Tongue (tissue), 2 donors: ENCODE results near the gene EIF3F. TPM values are rescaled to one million over a fixed set of nuclear protein-coding genes. Genes with fewer than 3 reads are reported as not detected.
"Not testable (repeated sequence)": the region's sequence is repeated elsewhere in the genome, so short reads cannot be mapped to it uniquely, and the experiment has no call there.

Experiments
- DNase-seq: peaks from one replicate; pipeline ENCODE4 v3.0.0-alpha.2; 2015
- total RNA-seq: library from RNA; depleted of rRNA; stranded (reverse); fragments of >200 nt; gene quantifications from one replicate; pipeline ENCODE4 v1.2.3, GENCODE V29; 2014

The EIF3F gene, protein sequence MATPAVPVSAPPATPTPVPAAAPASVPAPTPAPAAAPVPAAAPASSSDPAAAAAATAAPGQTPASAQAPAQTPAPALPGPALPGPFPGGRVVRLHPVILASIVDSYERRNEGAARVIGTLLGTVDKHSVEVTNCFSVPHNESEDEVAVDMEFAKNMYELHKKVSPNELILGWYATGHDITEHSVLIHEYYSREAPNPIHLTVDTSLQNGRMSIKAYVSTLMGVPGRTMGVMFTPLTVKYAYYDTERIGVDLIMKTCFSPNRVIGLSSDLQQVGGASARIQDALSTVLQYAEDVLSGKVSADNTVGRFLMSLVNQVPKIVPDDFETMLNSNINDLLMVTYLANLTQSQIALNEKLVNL
- total RNA-seq: 154 TPM

DNA sequence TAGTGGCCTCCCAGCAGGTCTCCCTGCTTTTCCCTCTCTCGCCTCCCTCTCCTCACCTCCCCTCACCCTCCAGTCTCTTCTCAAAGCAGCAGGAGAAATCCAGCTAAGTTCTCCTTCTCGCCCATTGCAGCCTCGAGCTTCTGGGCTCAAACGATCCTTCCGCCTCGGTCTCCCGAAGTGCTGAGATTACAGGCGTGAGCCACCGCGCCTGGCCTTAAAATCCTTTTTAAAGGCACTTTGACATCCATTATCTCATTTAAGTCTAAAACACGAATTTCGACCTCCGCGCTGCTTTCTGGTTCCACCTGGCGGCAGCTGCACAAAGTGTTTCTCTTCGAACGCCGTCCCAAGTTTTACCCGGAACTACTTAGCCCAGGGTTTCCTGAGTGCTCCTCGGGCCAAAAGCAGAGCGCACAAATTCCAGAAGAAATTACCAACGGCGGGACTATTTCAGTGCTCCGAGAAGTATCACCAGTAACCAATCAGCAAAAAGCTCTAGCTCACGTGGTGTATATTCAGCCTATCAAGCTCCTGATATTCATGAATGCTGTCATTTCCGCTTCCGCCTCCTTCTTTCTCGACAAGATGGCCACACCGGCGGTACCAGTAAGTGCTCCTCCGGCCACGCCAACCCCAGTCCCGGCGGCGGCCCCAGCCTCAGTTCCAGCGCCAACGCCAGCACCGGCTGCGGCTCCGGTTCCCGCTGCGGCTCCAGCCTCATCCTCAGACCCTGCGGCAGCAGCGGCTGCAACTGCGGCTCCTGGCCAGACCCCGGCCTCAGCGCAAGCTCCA is at the start of gene EIF3F:
TSS of gene EIF3F (plus strand) at position 570 of the 792 bp plus-strand sequence. CDS start at position 586, 16 bp downstream.
- peak; percentile 99 for DNase-seq

DNA sequence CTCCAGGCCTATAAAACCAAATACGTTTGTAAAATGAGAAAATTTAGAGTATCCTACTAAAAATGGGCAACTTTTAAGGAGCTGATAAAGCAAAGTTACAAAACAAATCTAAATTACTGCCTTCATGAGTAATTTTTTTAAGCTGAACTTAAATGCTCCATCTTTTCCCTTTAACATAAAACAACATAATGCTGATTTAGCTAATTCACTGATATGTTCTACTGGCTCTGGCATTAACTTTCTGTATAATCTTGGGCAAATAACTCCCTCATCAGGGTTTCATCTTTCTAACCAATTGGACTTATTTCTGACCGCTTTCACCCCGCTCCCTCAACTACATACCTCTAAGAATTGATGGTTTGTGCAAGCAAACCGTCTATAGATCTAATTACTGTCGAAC is 46.0 kb upstream of the EIF3F start:
- no peak for DNase-seq

DNA sequence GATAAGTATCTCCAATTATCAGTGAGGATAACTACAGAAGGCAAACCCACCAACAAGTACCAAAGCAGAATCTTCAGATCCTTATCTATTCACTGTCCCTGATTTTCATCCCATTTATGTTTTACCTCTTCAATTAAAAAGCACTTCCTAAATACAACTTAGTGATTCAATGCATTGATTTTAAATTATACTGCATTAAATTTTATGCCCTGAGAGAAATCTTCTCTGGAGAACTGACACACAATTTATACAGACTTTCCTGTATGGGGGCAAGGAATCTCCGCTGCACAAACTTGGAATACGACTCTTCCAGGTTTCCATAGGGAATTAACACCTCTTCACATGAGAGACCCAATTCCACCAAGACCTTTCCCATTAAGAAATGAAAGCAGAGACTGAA is 45.5 kb upstream of the EIF3F start, which contains the start of gene OR10A3:
TSS of gene OR10A3 (minus strand) at position 101 of the 400 bp plus-strand sequence. CDS start 2,188 bp downstream, outside the sequence.
- no peak for DNase-seq

DNA sequence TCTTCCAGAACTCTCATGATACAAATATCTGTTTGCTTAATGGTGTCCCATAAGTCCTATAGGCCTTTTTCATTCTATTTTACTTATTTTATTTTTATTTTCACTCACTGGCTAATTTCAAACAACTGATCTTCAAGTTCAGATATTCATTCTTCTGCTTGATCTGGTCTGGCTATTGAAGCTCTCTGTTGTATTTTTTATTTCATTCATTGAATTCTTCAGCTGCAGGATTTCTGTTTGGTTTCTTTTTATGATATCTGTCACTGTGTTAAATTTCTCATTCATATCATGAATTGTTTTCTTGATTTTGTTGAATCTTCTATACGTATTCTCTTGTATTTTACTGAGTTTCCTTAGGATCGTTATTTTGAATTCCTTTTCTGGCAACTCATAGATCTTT is 43.0 kb upstream of the EIF3F start:
- DNase-seq: no peak

DNA sequence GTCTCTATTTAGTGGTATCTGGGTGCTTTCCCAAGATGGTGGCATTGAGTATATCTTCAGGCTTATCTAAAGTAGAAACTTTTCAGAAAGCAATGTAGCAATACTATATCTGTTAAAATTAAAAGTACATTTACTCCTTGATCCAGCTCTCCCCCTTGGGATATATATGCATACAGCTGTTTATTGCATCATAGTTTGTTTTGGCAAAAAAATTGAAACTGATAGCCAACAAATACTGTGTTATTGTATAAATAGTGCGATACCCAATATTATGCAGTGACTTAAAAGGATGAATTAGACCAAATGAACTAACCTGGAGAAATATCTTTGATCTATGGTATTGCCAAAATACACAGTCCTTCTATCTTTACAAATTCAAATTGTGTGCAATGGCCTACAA is 37.2 kb upstream of the EIF3F start:
- no peak for DNase-seq

DNA sequence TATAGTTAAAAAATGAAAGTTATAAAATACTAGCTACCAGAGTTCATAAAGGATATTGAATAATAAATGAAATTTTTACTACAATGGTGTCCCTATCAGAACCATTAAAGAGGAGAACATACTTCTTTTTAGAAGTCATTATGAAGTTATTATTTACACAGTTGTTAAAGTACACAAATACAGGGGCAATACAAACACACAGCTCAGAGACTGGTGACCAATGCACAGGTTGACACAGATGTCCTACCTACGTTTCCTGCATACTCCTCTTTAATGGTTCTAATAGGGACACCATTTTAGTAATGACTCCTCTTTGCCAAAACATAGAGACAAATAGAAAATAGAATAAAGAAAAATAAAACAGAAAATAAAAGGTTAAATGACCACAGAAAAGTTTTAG is 31.9 kb upstream of the EIF3F start:
- DNase-seq: no peak

DNA sequence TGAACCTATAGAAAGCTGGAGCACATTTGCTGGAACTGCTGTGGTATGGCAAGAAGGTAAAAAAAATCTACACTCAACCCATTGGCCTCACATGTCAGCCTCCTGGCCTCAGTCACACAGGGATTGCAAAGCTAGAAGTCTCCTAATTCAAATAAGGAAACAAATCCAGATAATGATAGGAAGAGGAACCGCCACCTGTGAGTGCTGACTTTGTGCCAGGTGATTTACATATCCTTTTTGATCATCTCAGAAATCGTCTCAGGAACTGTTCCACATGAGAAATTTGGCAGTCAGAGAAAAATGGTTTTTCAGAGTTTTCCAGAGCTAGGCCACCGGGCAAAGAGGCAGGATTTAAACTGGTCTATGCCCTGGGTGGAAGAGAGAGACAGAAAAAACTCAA is 22.9 kb upstream of the EIF3F start:
- no peak for DNase-seq

DNA sequence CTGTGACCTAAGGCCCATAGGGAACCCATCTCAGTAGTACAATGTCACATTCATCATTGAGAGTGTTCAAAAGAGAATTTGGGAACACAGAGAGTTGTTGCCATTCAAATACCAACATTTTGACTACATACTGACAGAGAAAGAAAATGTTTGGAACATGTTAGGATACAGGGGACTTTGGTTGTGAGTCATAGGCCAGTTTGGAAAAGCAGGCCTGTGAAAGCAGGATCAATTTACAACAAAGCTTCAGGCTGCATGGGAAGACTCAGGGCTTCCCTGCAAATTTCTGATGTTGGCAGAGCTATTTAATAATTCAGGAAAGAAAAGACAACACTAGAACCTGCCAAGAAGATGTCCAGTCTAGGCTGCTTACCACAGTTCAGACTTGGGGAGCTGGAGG is 22.3 kb upstream of the EIF3F start:
- DNase-seq: no peak

DNA sequence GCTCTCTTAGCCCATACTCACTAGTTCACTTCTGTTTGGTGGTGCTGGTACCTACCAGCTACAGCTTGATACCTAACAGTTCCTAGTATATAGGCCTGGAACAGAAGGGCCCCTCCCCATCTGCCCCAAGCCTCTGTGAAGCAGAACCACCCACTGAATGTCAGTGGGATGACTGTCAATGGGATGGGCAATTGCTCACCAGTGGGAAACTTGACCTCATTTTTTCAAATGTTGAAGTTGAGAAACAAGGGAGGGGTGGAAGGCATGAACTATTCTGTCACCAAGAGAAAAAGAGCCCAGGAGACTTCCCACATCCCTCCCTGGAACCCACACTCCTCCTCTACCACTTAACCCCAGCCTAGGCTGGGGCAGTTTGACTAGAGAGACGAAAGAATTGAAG is 21.8 kb upstream of the EIF3F start, which contains the start of gene NLRP10:
TSS of gene NLRP10 (minus strand) at position 62 of the 400 bp plus-strand sequence. CDS start 1,952 bp downstream, outside the sequence.
- DNase-seq: no peak

DNA sequence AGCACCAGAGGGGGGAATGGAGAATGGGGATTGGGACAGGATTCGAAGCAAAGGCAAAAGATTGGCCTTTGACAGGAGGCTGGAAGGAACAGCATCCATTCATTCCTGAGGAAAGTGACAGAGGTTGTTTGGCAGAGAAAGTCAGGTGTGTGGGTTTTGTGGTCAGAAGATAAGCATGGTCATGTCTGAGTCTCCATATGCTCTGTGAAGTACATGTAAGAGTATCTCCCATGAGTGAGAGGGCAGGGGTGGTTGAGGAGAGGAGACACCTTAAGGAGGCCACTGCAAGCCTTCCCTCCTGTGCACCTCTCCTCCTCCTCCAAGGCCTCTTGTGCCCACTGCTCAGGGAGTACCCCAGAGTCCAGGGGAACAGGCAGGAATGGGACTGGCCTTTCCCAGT is 20.0 kb upstream of the EIF3F start:
- no peak for DNase-seq

DNA sequence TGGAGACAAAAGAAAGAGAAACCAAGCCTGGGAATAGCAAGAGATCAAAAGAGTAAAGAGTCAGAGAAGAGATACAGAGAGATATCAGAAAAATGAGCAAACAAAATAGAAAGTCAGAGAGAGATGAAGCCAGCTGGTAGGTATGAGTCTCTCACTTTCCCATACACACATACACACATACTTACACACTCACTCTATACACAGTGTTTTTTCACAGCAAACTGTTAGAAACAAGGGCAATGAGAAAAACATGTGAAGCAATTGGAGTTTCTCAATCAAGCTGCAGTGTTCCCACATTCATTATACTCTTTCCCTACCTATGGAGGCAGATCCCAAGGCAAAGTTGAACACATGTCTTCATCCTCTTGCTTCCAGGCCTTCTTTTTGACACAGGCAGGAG is 19.3 kb upstream of the EIF3F start:
- DNase-seq: no peak

DNA sequence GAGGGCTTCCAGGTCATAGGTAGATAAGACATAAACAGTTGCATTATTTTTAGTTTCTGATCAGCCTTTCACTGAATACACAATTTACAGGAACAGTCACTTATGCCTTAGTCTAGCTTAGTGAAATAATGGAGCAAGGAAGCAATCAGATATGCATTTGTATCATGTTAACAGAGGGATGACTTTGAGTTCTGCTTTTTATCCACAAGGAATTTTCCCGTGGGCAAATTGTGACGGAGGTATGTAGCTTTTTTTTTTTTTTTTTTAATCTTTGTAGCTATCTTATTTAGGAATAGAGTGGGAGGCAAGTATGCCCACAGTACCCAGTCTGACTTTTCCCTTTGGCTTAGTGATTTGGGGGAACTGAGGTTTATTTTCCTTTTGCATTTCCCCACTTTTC is 18.5 kb upstream of the EIF3F start:
- DNase-seq: no peak

DNA sequence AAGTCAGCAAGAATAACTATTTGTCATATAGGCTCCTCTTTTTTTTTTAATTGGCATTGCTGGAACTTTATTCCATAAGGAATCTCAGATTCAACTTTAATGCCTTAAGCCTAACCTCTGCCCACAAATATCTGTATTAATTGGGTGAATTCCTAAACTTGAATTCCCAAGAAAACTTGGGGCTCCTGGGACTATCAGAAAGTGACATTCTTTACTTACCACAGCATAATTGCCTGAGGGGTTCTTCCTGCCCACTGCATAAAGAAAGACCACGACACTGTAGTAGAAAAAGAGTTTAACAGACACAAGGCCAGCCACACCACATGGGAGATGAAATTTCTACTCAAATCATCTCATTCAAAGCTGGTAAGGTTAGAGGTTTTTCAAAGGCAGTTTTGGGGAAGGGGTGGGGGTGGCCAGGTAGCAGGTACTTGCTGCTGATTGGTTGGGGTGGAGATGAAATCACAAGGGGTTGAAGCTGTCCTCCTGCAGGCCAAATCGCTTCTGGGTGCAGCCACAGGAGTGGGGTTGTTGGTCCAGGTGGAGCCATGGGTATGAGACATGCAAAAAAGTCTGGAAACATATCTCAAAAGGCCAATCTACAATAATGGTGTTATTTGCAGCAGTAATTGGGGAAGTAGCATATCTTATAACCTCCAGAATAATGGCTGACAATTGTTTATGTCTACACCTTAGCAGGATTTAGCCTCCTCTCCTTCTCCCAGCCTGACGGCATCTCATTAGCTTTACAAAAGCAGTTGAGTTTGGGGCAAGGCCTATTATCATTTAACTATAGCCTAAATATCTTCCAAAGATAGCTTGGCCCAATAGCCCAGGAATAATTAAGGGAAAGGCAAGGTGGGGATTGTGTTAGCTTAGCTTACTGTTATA is 17.1 kb upstream of the EIF3F start:
- no peak for DNase-seq

DNA sequence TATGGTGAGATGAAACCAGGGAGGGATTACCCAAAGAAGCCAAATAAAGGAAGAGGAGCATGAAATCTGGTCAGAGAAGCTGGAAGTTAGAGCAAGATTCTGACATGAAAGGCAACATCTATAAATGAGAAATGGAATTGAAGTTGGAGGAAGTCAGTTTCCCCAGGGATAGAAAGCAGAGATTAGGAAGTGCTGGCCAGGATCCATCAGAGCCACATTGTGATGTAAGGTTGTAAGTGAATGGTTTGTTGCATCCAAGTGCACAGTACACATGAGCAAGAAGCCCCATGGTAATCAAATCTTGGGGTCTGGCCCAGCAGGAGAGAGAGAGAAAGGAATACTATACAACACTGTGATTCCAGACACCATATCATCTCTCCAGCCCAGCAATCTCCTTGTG is 15.3 kb upstream of the EIF3F start:
- DNase-seq: no peak

DNA sequence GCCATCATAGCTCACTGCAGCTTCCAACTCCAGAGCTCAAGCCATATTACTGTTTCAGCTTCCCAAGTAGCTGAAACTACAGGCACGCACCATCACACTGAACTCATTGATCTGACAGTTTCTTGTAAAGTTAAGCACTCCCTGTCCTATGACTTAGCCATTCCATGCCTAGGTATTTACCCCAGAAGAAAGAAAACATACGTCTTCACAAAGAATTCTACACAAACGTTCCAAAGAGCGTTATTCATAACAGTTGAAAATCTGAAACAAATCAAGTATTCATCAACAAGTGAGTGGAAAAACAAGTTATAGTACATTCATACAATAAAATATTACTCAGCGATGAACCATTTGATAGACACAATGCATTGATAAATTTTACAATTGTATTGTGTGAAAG is 14.1 kb upstream of the EIF3F start:
- no peak for DNase-seq

DNA sequence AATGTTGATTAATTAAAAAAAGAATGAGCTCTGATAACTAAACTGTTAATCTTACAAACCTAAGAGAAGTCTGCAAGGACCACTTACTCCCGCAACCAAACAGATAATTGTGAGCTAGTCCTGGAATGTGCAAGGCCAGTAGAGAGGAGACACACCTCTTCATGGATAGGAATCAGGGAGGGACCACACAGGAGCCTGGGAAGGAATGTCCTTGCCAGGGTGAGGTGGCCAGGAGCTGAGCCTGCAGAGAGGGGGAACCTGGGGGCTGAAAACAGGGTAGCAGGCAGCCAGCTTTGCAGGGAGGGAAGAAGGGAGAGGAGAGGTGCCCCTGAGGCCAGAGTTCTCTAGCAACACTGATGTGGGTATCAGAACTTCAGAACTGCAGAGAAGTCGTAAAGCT is 12.5 kb upstream of the EIF3F start:
- no peak for DNase-seq

DNA sequence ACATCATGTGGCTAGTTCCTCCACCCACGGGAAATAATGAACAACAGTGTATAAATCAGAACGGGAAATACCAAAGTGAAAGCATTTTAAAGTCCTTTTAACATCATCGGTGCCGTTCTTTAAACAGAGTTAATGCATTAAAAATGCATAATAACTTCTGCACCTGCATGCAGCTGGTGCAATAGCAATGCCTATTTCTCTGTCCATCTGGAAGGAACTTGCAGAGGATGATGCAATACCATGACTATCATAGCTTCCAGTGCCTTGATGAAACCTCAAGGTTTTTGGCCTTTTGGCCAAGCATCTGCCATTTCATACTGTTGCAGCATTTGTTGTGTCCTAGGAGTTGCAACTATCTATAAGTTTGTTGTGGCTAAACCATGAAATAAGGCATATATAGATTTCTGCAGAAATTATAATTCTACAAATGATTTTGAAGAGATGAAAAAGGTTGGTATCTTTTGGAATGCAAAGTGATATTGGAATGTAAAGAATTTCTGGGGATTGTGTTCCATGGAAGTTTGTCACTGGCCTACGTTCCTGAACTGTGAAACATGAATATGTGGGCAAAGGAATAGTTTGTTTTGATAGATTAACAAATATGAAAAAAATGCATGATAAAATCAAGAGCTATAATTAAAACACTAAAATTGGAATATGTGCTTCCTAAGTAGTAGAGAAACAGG is 9.8 kb upstream of the EIF3F start:
- DNase-seq: no peak

DNA sequence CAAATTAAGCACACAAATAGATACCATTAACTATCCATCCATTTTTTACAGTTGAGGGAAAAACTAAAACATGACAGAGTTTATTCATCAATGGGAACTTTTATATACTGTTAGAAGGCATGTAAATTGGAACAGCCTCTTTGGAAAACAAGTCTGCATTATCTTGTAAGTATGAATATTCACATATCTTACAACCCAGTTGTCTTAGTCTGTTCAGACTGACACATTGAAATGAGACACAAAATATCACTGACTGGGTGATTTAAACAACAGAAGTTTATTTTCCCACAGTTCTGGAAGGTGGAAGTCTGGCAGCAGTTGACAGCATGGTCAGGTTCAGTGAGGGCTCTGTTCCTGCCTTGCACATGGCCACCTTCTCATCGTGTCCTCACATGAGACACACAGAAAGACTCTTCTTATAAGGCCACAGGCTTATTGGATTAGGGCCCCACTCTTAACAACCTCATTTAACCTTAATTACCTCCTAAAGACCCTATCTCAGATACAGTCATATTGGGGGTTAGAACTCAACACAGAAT is 5.4 kb upstream of the EIF3F start:
- DNase-seq: no peak

DNA sequence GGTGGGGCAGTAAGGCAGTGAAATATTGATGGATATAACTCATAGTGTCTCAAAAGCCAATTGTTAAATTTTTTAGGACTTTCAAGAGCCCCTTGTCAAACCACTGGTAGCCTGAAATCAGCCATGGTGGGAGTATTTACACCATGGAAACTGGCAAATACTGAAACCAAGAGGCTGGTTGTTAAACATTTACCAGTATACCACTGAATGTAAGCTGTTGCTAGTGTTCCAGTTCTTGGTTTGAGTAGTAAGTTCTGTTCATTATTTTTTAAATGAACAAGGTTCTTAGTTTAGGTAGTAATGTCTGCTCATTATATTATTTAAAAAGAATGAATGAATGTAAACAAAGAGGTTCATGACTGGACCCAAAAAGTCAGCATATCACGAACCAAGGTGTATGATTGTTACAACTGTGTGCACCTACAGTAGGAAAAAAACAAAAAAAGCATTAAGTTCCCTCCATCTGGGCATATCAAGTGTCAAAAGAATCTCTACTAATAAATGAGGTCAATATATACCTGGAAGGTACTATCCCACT is 4.5 kb upstream of the EIF3F start:
- no peak for DNase-seq

DNA sequence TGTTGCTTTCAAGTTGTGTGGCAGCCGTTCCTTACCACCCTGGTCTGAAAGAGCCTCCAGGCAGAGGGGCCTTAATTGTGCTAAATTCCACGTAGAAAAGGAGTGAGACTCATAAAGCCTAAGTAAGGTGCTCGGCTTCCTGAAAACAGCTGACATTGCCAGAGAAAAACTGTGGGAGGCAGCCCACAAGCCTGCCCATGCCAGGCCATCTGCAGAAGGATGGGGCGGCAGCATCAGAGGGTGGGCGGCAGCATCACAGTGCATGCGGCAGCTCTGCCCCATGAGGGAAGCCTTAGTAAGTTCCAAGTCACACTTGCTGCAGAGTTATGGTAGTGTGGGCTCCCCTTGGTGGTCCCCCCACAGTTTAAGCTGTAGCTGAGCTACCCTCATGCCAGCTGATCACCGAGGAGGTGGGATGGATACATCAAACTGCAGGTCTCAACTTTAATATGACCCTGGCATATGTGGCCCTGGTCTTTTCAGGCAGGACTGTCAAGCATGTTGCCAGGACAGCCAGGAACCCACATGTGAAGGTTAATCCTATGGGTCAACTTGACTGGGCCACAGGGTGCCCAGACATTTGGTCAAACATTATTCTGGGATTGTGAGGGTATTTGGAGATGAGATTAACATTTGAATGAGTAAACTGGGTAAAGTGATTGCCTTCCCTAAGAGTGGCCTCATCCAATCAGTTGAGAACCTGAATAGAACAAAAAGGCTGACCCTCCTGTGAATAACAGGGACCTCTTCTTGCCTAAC is 3.1 kb upstream of the EIF3F start:
- no peak for DNase-seq

DNA sequence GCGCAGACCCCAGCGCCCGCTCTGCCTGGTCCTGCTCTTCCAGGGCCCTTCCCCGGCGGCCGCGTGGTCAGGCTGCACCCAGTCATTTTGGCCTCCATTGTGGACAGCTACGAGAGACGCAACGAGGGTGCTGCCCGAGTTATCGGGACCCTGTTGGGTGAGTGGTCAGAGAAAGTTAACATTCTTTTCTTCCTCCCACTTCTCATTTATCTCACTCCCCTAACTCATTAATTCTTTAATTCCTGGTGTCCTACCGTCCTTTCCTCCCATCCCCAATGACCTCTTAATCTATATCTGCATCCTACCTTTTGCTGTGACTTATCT is 385 bp downstream of the EIF3F start:
- DNase-seq: not testable (repeated sequence)
